ENCODE data around the gene PCGF6.
A peak's percentile ranks its signal among the peaks of the same experiment; 100 is the strongest.

The PCGF6 gene

GRCh38 chr10:103276896-103277712 is 73.8 kb downstream of the PCGF6 start, which contains the start of gene INA:
INA (plus strand) TSS chr10:103277138; CDS start chr10:103277212, 74 bp downstream.
- peak within 1 kb of the TSS; percentile 83 for H3K14ac ChIP-seq (ENCODE audit: low read length)
- no peak within 1 kb of the TSS for H3K4ac ChIP-seq (ENCODE audit: low read length)
- H3K9me3 ChIP-seq (replicated peaks in 1 of 2; ENCODE audit: control insufficient read depth in 2 of 2, insufficient read depth in 1 of 2, low read depth in 1 of 2, low read length in 2 of 2), result peaks cover 0 to 5% of the 10 kb centered on the region in 2 donors
- no peak within 1 kb of the TSS for H4K8ac ChIP-seq (ENCODE audit: low read depth, low read length)
- peak within 1 kb of the TSS; percentile 46 for H2BK5ac ChIP-seq (ENCODE audit: low read length)
- H3K27ac ChIP-seq (replicated peaks; ENCODE audit: low read length), result no peak within 1 kb of the TSS
- H3K36me3 ChIP-seq (replicated peaks in 1 of 2; ENCODE audit: control insufficient read depth in 2 of 2, insufficient read depth in 2 of 2, low read length in 2 of 2), result peaks cover 0 to 14% of the 10 kb centered on the region in 2 donors
- no peak within 1 kb of the TSS for H2BK15ac ChIP-seq (ENCODE audit: low read length)
- peaks cover 19 to 23% of the 10 kb centered on the region in 2 donors for H3K4me1 ChIP-seq (ENCODE audit: control insufficient read depth in 2 of 2, insufficient read depth in 1 of 2, low read depth in 1 of 2, low read length in 2 of 2)
- H3K79me1 ChIP-seq (ENCODE audit: low read depth, low read length), result no peaks in the 10 kb centered on the region
- peak within 1 kb of the TSS; percentile 14 for H2AK5ac ChIP-seq (ENCODE audit: low read depth, low read length)
- no CpG with 5 or more reads among the region's 105 CpGs for WGBS, 2 donors (ENCODE audit: extremely low coverage in 2 of 2, insufficient read length in 2 of 2, insufficient replicate concordance in 1 of 2)
- peak within 1 kb of the TSS; percentile 86 for H3K9ac ChIP-seq (ENCODE audit: low read depth, low read length, poor library complexity)
- H3K23ac ChIP-seq (ENCODE audit: low read depth, low read length, poor library complexity), result peak within 1 kb of the TSS; percentile 81
- H4K91ac ChIP-seq (ENCODE audit: low read depth, low read length, poor library complexity), result no peak within 1 kb of the TSS
- peaks cover 13 to 36% (median 17%) of the 10 kb centered on the region in 3 experiments for H3K27me3 ChIP-seq (ENCODE audit: control insufficient read depth in 3 of 3, insufficient read depth in 3 of 3, low read depth in 1 of 3, low read length in 3 of 3)
- peak within 1 kb of the TSS; percentile 95 for H3K4me2 ChIP-seq (ENCODE audit: insufficient read depth, low read length, poor library complexity, severe bottlenecking)
- no peak within 1 kb of the TSS for H2BK120ac ChIP-seq (ENCODE audit: low read depth, low read length)
- H2BK12ac ChIP-seq (ENCODE audit: low read length), result peak within 1 kb of the TSS; percentile 88
- H3K18ac ChIP-seq (ENCODE audit: low read length), result peak within 1 kb of the TSS; percentile 92
- peak; percentile 75 for DNase-seq (ENCODE audit: low spot score)
- H3K4me3 ChIP-seq (ENCODE audit: low read length in 2 of 2), result peak within 1 kb of the TSS; percentile 67 to 79
- H2AFZ ChIP-seq (ENCODE audit: low read length), result peak within 1 kb of the TSS; percentile 98

- no peak overlapping the region for H4K91ac ChIP-seq (ENCODE audit: low read depth, low read length, poor library complexity)
- no peak for DNase-seq (ENCODE audit: low spot score)
- H2BK15ac ChIP-seq (ENCODE audit: low read length), result no peak overlapping the region
- peaks cover 13 to 36% (median 17%) of the 10 kb centered on the region in 3 experiments for H3K27me3 ChIP-seq (ENCODE audit: control insufficient read depth in 3 of 3, insufficient read depth in 3 of 3, low read depth in 1 of 3, low read length in 3 of 3)
- no peak overlapping the region for H2AK5ac ChIP-seq (ENCODE audit: low read depth, low read length)
- H2BK5ac ChIP-seq (ENCODE audit: low read length), result peak overlapping the region; percentile 46
- H3K79me1 ChIP-seq (ENCODE audit: low read depth, low read length), result no peaks in the 10 kb centered on the region
- peaks cover 0 to 5% of the 10 kb centered on the region in 2 donors for H3K9me3 ChIP-seq (replicated peaks in 1 of 2; ENCODE audit: control insufficient read depth in 2 of 2, insufficient read depth in 1 of 2, low read depth in 1 of 2, low read length in 2 of 2)
- peak overlapping the region; percentile 74 for H3K18ac ChIP-seq (ENCODE audit: low read length)
- peak overlapping the region; percentile 72 for H3K9ac ChIP-seq (ENCODE audit: low read depth, low read length, poor library complexity)
- no peak overlapping the region for H2BK120ac ChIP-seq (ENCODE audit: low read depth, low read length)
- H3K36me3 ChIP-seq (replicated peaks in 1 of 2; ENCODE audit: control insufficient read depth in 2 of 2, insufficient read depth in 2 of 2, low read length in 2 of 2), result peaks cover 0 to 14% of the 10 kb centered on the region in 2 donors
- no peak overlapping the region for H3K27ac ChIP-seq (replicated peaks; ENCODE audit: low read length)
- peak overlapping the region; percentile 98 for H2AFZ ChIP-seq (ENCODE audit: low read length)
- no peak overlapping the region for H4K8ac ChIP-seq (ENCODE audit: low read depth, low read length)
- no peak overlapping the region for H3K23ac ChIP-seq (ENCODE audit: low read depth, low read length, poor library complexity)
- peak overlapping the region; percentile 95 for H3K4me2 ChIP-seq (ENCODE audit: insufficient read depth, low read length, poor library complexity, severe bottlenecking)
- H3K4me3 ChIP-seq (ENCODE audit: low read length in 2 of 2), result peak overlapping the region; percentile 67 to 79
- no peak overlapping the region for H3K4ac ChIP-seq (ENCODE audit: low read length)
- H2BK12ac ChIP-seq (ENCODE audit: low read length), result no peak overlapping the region
- H3K14ac ChIP-seq (ENCODE audit: low read length), result no peak overlapping the region
- H3K4me1 ChIP-seq (ENCODE audit: control insufficient read depth in 2 of 2, insufficient read depth in 1 of 2, low read depth in 1 of 2, low read length in 2 of 2), result peaks cover 12 to 17% of the 10 kb centered on the region in 2 donors
- WGBS, 2 donors (ENCODE audit: extremely low coverage in 2 of 2, insufficient read length in 2 of 2, insufficient replicate concordance in 1 of 2), result no CpG with 5 or more reads among the region's 21 CpGs
Observed at GRCh38 chr10:103276251-103276895, 74.6 kb downstream of the PCGF6 start.

GRCh38 chr10:103273041-103273441 is 77.9 kb downstream of the PCGF6 start:
- no peak overlapping the region for H3K23ac ChIP-seq (ENCODE audit: low read depth, low read length, poor library complexity)
- no peak overlapping the region for H3K4me2 ChIP-seq (ENCODE audit: insufficient read depth, low read length, poor library complexity, severe bottlenecking)
- peaks cover 0 to 5% of the 10 kb centered on the region in 2 donors for H3K9me3 ChIP-seq (replicated peaks in 1 of 2; ENCODE audit: control insufficient read depth in 2 of 2, insufficient read depth in 1 of 2, low read depth in 1 of 2, low read length in 2 of 2)
- no peaks in the 10 kb centered on the region for H3K79me1 ChIP-seq (ENCODE audit: low read depth, low read length)
- no peaks in the 10 kb centered on the region for H3K36me3 ChIP-seq (replicated peaks in 1 of 2; ENCODE audit: control insufficient read depth in 2 of 2, insufficient read depth in 2 of 2, low read length in 2 of 2)
- H3K4ac ChIP-seq (ENCODE audit: low read length), result no peak overlapping the region
- no peak overlapping the region for H3K4me3 ChIP-seq (ENCODE audit: low read length in 2 of 2)
- no peak overlapping the region for H2BK120ac ChIP-seq (ENCODE audit: low read depth, low read length)
- H3K27ac ChIP-seq (replicated peaks; ENCODE audit: low read length), result no peak overlapping the region
- no peak overlapping the region for H2BK15ac ChIP-seq (ENCODE audit: low read length)
- H3K9ac ChIP-seq (ENCODE audit: low read depth, low read length, poor library complexity), result no peak overlapping the region
- DNase-seq (ENCODE audit: low spot score), result no peak
- H2BK5ac ChIP-seq (ENCODE audit: low read length), result no peak overlapping the region
- no CpG with 5 or more reads among the region's 4 CpGs for WGBS, 2 donors (ENCODE audit: extremely low coverage in 2 of 2, insufficient read length in 2 of 2, insufficient replicate concordance in 1 of 2)
- no peak overlapping the region for H2BK12ac ChIP-seq (ENCODE audit: low read length)
- no peak overlapping the region for H3K18ac ChIP-seq (ENCODE audit: low read length)
- H2AK5ac ChIP-seq (ENCODE audit: low read depth, low read length), result no peak overlapping the region
- H4K8ac ChIP-seq (ENCODE audit: low read depth, low read length), result no peak overlapping the region
- no peak overlapping the region for H4K91ac ChIP-seq (ENCODE audit: low read depth, low read length, poor library complexity)
- no peak overlapping the region for H3K14ac ChIP-seq (ENCODE audit: low read length)
- no peak overlapping the region for H2AFZ ChIP-seq (ENCODE audit: low read length)
- peaks cover 9 to 29% (median 17%) of the 10 kb centered on the region in 3 experiments for H3K27me3 ChIP-seq (ENCODE audit: control insufficient read depth in 3 of 3, insufficient read depth in 3 of 3, low read depth in 1 of 3, low read length in 3 of 3)
- peaks cover 5 to 13% of the 10 kb centered on the region in 2 donors for H3K4me1 ChIP-seq (ENCODE audit: control insufficient read depth in 2 of 2, insufficient read depth in 1 of 2, low read depth in 1 of 2, low read length in 2 of 2)

Measured in neuronal stem cell (in vitro differentiated cells).